Measurements from ENCODE around the gene ADAMTSL3. TPM values are rescaled to one million over a fixed set of nuclear protein-coding genes. Genes with fewer than 3 reads are reported as not detected.
"Not testable (repeated sequence)": the region's sequence is repeated elsewhere in the genome, so short reads cannot be mapped to it uniquely, and the experiment has no call there.

The ADAMTSL3 gene
- total RNA-seq, 1 experiment from 2014 or later: 0.08 TPM

DNA sequence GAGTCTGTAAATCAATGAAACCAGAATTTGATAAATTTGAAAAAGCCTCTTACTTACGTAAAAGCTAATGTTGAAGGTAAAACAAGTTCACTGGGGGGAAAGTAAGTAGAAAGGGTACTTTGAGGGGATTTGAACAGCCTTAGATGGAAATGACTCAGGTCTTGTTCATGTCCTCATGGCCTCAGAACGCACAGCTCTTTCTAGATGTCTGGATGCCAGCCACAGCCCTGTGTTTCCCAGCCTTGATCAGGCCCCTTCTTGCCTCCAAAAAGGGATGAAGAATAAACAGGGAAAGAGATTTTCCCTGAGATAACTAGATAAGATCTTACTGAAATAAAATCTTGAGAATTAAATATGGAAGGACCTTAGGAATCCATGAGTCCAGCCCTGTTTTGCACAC is 344.6 kb downstream of the ADAMTSL3 start:
- in situ Hi-C loops (cut with HindIII; ENCODE audit: low pct_unique_long_range_greater_than_20kb, low sequenced_read_pairs): no loop called here
- no peak for DNase-seq (ENCODE audit: low read depth, low spot score)

DNA sequence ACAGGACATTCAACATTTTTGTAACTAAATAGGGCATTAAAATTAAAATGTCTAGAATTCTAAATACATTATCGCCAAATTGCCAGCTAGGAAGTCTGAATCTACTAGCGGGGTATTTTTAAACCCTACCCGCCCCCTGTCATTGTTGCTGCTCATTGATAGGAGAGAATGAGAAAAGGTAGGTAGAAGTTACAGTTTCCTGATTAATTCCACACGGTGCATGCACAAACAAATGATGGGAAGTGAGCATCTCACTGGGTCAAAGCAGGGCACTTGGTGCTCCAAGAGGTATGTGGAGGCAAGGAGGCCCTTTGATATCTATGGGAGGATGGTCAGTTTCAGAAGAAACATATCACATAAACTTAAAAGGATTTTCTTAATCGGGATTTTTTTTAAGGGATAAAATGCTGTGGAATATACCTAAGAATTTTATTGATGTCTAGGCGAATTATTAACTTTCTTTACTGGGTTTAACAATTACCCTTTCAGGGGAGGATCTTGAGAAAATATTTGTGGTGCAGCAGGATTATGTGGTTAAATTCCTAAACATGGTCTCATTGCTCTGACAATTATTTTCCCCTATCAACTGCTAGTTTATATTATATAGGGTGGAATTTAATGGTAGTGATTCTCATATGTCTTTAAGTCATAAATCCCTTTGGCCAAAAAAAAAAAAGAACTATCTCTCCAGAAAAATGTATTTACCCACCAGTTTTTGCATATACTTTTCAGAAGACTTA is 345.6 kb downstream of the ADAMTSL3 start:
- DNase-seq (ENCODE audit: low read depth, low spot score): no peak
- in situ Hi-C loops (cut with HindIII; ENCODE audit: low pct_unique_long_range_greater_than_20kb, low sequenced_read_pairs): no loop called here

DNA sequence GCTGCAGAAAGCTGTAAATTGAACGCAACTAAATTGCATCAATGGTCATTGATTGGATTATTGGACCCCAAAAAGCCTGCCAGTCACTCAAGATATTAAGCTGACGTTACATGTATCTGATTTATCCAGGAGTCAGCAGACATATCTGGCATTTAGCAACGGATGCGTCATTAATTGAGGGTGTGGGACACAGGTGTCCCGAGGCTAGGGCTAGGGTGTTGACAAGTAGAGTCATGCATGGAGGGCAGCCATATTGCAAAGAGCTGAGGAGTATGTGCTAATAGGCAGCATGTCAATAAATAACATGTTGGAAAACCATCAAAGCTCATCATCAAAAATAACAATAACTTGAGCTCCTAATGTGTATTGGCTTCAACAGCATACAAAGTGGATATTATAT is 347.1 kb downstream of the ADAMTSL3 start:
- no peak for DNase-seq (ENCODE audit: low read depth, low spot score)
- in situ Hi-C loops (cut with HindIII; ENCODE audit: low pct_unique_long_range_greater_than_20kb, low sequenced_read_pairs): no loop called here

DNA sequence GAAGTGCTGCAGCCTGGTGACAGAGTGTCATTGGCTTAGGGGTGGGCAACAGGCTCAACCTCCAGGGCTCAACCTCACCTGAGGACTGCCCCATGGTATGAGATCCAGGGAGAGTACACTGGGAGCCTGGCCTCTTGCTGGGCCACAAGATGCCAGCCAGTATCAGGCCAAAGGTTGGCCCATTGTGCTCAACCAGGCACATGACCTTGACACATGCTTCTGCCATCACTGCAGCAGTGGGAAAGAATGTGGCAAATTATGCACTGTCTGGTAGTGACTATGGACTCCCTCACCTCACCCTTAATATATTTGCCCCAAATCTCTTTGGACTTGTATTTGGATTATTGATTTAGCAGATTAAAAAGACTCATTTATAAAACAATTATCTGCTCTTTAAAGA is 347.7 kb downstream of the ADAMTSL3 start:
- DNase-seq (ENCODE audit: low read depth, low spot score): peak; percentile 11
- in situ Hi-C loops (cut with HindIII; ENCODE audit: low pct_unique_long_range_greater_than_20kb, low sequenced_read_pairs): no loop called here

DNA sequence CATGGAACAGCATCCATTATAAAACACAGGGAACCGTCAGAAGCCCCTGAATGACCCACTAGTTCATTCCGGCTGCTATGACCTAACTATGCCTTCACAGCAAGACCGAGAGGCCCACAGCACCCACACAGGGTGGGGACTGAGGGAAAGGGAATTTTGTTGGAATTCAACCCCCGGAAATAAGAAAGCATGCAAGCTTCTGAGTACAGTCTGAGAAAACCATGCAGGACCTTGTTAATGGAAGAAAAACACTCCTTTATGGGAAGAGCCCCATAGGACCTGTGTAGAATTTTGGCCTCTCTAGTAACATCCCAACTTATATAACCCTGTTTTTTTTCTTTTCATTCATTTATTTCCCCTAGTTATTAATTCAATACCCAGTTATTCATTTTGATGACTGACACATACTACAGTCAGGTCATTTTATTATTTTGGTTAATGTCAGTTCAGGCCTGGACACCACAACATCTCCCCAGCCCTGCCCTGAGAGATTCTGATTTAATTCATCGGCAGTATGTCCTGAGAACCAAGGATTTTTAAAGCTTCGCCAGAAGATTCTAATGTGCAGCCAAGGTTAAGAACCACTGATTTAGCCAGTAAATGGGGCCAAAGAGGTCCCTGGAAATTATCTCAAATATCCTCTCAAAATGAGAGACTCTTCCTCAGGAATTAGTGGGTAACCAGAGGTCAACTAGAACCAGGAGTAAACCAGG is 350.0 kb downstream of the ADAMTSL3 start:
- in situ Hi-C loops (cut with HindIII; ENCODE audit: low pct_unique_long_range_greater_than_20kb, low sequenced_read_pairs): no loop called here
- no peak for DNase-seq (ENCODE audit: low read depth, low spot score)

DNA sequence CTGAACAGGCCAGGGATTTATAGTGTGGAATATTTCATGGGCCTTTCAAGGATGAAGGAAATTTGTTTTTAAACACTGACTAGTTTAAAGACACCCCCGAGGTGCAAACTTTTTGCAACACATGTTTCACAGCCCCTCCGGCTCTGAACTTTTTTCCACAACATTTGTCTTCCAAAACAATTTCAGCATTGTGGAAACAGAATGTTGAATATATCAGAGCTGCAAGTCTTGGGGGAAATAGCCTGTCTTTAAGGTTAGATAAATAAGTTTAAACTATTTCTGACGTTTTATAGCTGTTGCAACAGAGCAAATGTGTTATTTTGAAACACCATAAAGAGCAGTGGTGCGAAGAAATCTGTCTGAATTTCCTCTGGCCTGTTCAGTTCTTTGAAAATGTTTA is 352.5 kb downstream of the ADAMTSL3 start:
- in situ Hi-C loops (cut with HindIII; ENCODE audit: low pct_unique_long_range_greater_than_20kb, low sequenced_read_pairs): no loop called here
- peak; percentile 11 for DNase-seq (ENCODE audit: low read depth, low spot score)

DNA sequence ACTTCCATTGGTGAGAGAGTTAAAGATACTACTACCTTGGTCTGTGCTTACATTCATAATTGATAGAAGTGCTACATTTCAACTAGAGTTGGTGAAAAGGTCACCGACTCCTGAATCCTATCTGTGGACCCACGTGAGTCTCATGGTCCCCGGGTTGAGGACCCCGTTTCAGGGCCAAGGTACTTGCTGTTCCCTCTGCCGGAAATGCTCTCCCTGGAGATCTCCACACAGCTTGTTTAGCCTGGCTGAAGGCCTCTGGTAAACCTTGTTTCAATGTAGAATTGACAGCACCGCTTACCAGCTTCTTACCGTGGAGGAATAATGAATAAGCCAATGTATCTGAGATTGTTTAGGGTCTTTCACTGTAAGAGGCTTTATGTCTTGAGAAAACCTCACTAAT is 355.7 kb downstream of the ADAMTSL3 start:
- DNase-seq (ENCODE audit: low read depth, low spot score): no peak
- in situ Hi-C loops (cut with HindIII; ENCODE audit: low pct_unique_long_range_greater_than_20kb, low sequenced_read_pairs): no loop called here

DNA sequence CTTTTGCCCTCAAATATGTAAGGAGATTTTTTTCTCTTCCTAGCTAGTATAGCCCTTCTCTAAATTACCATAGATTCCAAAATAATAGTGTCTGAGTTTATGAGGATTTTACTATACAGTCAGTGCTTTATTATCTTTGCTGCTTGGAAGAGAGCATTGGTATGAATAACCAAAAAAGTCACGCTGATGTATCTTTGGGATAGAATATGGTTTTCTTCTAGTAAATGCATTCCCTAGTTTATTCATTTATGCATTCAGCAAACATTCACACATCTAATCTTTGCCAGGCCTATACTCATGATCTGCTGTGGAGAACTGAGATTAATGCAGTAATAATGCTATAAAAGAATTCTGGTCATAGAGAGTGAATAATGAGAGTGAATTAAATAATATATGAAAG is 356.3 kb downstream of the ADAMTSL3 start:
- in situ Hi-C loops (cut with HindIII; ENCODE audit: low pct_unique_long_range_greater_than_20kb, low sequenced_read_pairs): no loop called here
- no peak for DNase-seq (ENCODE audit: low read depth, low spot score)

DNA sequence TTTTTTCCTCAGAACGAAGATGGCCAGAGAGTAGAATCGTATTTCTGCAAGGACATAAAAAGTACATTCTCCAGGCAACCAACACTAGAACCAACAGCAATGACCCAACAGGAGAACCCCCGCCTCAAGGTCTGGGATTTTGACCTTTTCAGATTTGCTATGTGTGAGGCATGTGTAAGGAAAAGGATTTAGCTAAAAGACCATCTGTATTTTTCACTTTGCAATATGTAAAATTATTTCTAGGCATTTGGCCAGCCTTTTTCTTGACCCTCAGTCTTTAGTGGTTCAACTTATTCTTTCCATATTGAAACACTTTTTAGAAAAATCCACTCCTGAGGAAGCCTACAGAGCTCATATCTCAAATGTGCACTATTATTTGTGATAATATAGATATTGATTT is 362.4 kb downstream of the ADAMTSL3 start:
- in situ Hi-C loops (cut with HindIII; ENCODE audit: low pct_unique_long_range_greater_than_20kb, low sequenced_read_pairs): no loop called here

DNA sequence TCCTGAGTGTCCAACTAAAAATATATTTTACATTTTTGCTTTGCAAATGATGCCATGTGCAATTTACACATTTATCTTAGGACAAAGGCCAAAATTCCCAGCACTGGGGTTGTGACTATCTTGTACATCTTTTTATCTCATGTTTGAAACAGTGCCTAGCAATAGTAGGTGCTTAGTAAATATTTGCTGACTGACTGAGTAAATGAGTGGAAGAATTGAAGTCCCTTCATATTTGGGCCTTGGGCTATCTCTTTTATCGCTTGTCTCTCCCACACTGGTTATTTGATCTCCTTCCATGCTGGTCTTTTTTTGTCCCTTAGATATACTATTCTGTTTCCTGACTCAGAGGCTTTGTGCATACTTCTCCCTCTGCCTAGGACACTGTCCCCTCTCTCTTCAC is 368.6 kb downstream of the ADAMTSL3 start:
- in situ Hi-C loops (cut with HindIII; ENCODE audit: low pct_unique_long_range_greater_than_20kb, low sequenced_read_pairs): no loop called here
- no peak for DNase-seq (ENCODE audit: low read depth, low spot score)

More for the DNA sequence above, 362.4 kb downstream of the ADAMTSL3 start:
- no peak for DNase-seq (ENCODE audit: low read depth, low spot score)

DNA sequence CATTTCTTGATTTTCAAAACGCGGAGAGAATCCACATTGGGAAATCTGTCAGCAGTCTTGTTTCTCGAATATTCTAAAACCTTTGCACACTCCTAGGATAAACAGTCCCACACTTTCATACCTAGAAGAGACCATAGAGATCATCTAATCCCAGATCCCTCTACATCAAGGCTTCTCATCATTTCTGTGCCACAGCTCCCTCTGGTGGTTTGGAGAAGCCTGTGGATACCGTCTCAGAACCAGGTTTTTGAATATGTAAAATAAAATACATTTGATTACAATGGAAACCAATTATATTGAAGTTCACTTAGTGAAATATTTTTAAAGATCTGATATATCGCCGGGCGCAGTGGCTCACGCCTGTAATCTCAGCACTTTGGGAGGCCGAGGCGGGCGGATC is 369.7 kb downstream of the ADAMTSL3 start:
- in situ Hi-C loops (cut with HindIII; ENCODE audit: low pct_unique_long_range_greater_than_20kb, low sequenced_read_pairs): no loop called here

DNA sequence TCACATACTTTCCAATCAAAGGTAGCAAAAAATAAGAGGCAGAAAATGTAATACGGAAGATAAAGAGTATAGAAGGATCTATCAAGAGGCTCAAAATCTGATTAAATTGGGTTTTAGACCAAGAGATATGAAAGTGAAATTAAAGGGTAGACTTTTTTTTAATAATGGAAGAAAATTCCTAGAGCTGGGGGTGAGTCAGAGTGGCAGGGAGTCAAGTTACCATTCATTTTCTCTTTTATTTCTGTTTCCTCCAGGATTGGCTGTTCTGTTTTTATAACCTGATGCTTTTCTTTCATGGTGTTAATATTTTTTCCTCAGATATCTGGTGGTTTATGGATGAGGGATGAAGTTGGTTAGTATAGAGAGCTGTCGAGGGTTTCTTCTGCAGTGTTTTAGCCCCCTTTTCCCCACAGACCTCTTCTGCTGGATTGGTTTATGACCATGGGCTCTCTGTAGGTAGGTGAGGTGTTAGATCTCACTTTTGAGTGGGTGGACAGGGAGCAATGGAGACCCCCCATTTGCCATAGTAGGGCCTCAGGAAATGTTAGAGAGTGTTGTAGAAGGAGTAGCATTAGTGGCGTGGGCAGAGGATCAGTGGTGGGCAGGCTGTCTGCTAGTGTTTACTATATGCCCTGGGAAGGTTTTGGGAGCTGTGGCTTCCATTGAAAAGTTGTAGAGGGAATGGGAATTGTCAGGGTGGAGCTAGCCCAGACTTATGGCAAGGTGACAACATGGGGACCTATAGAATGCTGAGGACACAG is 380.1 kb downstream of the ADAMTSL3 start:
- no peak for DNase-seq (ENCODE audit: low read depth, low spot score)
- in situ Hi-C loops (cut with HindIII; ENCODE audit: low pct_unique_long_range_greater_than_20kb, low sequenced_read_pairs): no loop called here

More for the DNA sequence above, 369.7 kb downstream of the ADAMTSL3 start:
- DNase-seq (ENCODE audit: low read depth, low spot score): peak; percentile 74

DNA sequence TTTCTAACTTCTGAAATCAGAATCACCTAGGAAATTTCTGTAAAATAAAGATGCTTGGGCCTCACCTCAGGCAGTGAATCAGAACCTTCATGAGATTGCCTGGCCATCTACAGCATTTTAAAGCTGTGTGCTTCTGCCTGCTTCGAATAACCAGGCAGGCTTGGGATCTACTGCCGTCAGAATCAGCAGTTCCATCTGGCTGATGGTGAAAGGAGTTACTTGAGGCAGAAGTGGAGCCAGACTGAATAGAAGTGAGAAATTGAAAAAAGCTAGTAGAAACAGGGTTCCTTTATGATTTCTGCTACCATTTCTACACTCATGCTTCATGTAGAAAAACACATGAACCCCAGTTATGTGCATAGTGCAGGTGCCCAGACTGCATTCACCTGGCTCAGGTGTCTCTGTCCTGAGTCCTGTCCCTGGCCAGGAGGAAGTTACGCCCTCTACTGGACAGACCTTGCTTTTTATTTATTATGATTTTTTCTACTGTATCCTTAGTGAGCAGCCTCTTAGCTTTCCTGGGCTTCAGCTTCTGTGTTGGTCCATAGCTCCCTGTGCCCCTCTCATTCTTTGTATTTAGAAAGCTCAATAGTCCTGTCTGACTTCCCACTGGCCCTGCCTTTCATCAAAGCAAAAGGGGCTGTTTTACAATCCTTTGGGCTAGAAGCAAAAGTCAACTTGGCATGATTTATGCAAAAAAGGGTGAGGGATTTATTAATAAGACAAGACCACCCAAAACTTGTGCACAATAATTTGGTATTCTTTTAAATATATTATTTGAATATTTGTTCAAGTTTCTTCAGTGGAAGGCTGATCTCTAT is 380.9 kb downstream of the ADAMTSL3 start:
- DNase-seq (ENCODE audit: low read depth, low spot score): peak; percentile 38
- in situ Hi-C loops (cut with HindIII; ENCODE audit: low pct_unique_long_range_greater_than_20kb, low sequenced_read_pairs): no loop called here

DNA sequence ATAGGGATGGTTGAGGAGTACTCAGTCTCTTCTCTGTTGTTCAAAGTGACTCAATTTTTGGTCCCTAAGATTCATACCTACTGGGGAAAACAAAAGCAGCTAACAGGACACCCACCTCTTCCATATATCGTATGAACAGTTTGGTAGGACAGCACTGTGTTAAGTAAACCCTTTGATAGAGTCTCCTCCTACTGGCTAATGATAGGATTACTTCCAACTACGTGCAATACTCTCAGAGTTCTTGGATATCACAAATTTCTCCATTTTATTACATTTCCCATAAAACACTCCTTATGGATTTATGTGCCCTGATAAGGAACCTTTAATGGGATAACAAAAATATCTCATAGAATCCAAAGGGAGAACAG is 381.5 kb downstream of the ADAMTSL3 start:
- peak; percentile 66 for DNase-seq (ENCODE audit: low read depth, low spot score)
- in situ Hi-C loops (cut with HindIII; ENCODE audit: low pct_unique_long_range_greater_than_20kb, low sequenced_read_pairs): no loop called here

DNA sequence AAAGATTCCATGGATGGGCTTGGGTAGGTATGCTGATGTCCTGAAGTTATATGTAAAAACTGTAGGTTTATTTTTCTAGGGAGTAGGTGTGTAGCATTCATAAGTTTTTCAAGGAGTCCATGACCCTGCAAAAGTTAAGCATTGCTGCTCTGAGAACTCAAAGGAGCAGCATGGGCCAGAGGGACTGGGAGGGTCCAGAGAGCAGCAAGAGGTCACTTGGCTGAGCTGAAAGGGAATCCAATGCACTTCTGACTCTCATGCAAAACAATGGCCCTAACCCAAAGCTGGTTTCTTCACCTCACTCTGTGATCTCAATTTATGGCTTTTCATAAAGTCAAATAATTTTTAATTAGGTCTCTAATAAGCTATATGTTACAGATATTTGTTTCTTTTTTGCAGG is 383.4 kb downstream of the ADAMTSL3 start:
- no peak for DNase-seq (ENCODE audit: low read depth, low spot score)
- in situ Hi-C loops (cut with HindIII; ENCODE audit: low pct_unique_long_range_greater_than_20kb, low sequenced_read_pairs): no loop called here

DNA sequence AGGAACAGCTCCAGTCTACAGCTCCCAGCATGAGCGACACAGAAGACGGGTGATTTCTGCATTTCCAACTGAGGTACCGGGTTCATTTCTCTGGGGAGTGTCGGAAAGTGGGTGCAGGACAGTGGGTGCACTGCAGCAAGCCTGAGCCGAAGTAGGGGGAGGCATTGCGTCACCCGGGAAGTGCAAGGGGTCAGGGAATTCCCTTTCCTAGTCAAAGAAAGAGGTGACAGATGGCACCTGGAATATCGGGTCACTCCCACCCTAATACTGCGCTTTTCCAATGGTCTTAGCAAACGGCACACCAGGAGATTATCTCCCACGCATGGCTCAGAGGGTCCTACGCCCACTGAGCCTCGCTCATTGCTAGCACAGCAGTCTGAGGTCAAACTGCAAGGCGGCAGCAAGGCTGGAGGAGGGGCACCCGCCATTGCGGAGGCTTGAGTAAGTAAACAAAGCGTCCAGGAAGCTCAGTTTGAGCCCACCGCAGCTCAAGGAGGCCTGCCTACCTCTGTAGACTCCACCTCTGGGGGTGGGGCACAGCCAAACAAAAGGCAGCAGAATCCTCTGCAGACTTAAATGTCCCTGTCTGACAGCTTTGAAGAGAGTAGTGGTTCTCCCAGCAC is 388.6 kb downstream of the ADAMTSL3 start:
- in situ Hi-C loops (cut with HindIII; ENCODE audit: low pct_unique_long_range_greater_than_20kb, low sequenced_read_pairs); DNase-seq (ENCODE audit: low read depth, low spot score): not testable (repeated sequence)

DNA sequence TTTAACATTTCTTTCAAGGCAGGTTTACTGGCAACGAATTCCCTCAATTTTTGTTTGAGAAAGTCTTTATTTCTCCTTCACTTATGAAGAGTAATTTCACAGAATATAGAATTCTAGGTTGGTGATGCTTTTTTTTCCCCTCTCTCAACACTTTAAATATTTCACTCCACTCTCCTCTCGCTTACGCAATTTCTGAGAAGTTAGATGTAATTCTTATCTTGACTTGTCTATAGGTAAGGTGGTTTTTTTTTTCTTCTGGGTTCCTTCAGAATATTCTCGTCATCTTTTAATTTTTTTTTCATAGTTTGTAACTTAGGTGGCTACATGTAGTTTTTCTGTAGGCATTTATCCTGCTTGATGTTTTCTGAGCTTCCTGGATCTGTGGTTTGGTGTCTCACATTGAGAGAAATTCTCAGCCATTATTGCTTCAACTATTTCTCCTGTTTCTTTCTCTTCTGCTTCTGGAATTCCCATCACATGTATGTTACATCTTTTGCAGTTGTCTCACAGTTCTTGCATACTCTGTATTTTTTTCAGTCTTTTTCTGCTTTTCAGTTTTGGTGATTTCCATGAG is 392.2 kb downstream of the ADAMTSL3 start:
- in situ Hi-C loops (cut with HindIII; ENCODE audit: low pct_unique_long_range_greater_than_20kb, low sequenced_read_pairs): no loop called here
- no peak for DNase-seq (ENCODE audit: low read depth, low spot score)
